LHCN-M2 (cell line): ENCODE measurements around the gene ARMC12. TPM values are rescaled to one million over a fixed set of nuclear protein-coding genes. Genes with fewer than 3 reads are reported as not detected.
"Not testable (repeated sequence)": the region's sequence is repeated elsewhere in the genome, so short reads cannot be mapped to it uniquely, and the experiment has no call there.

Source experiments
- DNase-seq: peaks from one replicate; pipeline ENCODE4 v3.0.0-alpha.2; 2012; ENCODE audit warnings: low read depth
- total RNA-seq: library from RNA; depleted of rRNA; stranded (reverse); fragments of >200 nt; gene quantifications from 2 replicates; pipeline ENCODE4 v1.2.3, GENCODE V29; 2014

Gene ARMC12
- total RNA-seq, 1 experiment from 2014 or later, result 0.29 TPM

DNA sequence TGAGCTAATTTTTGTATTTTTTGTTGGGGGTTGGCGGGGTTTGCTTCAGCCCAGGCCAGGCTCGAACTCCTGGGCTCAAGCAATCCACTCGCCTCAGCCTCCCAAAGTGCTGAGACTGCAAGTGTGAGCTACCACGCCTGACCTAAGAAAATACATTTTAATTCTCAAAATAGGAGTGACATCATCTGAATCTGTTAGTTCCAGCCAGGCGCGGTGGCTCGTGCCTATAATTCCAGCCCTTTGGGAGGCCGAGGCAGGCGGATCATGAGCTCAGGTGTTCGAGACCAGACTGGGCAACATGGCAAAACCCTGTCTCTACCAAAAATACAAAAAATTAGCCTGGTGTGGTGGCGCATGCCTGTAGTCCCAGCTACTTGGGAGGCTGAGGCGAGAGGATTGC, 2.5 kb upstream of the ARMC12 start:
- not testable (repeated sequence) for DNase-seq

DNA sequence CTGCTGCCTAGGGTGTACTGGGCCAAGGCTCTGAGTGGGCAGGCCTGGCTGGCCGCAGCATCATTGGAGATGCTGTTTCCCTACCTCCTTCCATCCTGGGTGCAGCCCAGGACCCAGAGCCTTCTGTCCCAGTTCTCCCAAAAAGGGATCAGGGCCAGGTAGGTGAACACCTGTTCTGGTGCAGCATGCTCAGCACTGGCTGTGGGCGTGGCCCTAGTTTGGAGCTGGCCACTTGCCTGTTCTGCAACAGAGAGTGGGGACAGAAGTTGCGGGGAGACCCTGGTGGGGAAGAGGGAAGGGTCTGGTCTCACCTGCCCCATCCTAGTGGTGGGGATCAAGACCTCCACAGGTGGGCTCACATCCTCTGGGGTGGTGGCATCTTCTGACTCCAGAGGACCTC, 1.4 kb upstream of the ARMC12 start:
- no peak for DNase-seq

DNA sequence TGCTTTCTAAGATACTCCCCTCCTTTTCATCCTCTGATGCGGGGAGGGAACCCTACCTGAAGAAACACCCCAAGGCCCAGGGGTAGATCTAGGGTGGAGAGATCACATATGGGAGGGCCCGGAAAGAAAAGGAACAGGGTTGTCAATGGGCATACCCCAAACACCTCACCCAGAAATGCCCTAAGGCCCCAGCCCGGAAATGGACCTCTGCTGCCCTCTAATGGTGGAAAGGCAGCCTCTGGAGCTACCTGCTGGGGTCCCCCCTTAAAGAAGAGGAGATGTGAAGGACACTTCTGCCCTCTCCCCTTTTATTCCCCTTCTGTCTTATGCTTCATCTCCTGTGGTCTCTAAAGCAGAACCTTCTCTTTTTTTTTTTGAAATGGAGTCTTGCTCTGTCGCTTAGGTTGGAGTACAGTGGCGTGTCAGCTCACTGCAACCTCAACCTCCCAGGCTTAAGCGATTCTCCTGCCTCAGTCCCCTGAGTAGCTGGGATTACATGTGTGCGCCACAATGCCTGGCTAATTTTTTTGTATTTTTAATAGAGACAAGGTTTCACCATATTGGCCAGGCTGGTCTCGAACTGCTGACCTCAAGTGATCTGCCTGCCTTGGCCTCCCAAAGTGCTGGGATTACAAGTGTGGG, 458 bp upstream of the ARMC12 start:
- DNase-seq, result peak; percentile 55

DNA sequence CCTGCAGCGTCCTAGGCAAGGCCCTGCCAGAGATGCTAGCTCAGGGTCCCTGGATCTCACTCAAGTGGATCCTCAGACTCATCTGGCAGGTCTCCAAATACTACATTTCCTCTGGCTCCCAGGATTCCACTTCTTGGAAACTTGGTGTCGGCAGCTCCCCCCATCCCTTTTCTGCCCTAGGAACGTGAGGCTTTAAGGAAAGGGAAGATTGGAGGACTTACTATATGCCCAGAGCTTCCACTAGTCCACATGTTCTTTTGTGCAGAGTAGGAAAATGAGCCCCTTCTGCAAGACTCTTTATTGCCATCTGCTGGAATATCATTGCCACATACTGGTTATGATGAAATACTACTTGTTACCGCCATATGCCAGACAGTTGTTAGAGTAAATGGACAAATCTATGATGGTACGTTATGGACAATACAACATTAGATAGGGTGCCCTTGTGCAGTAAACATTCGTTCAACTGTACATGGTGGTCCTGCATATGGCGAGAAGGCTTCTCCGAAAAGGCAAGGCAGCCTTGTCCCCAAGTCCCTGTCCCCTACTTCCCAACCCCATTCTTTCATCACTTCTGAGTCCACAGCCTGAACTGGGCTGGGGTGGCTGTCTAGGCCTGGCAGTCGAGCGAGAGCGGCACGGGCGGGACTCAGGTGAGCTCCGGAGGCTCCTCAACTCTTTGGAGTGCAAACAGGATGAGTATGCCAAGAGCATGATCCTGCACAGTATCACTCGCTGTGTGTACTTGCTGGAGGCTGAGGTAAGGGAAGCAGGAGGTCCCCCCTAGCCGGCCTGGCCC, 780 bp downstream of the ARMC12 start:
- DNase-seq, result peak; percentile 83

DNA sequence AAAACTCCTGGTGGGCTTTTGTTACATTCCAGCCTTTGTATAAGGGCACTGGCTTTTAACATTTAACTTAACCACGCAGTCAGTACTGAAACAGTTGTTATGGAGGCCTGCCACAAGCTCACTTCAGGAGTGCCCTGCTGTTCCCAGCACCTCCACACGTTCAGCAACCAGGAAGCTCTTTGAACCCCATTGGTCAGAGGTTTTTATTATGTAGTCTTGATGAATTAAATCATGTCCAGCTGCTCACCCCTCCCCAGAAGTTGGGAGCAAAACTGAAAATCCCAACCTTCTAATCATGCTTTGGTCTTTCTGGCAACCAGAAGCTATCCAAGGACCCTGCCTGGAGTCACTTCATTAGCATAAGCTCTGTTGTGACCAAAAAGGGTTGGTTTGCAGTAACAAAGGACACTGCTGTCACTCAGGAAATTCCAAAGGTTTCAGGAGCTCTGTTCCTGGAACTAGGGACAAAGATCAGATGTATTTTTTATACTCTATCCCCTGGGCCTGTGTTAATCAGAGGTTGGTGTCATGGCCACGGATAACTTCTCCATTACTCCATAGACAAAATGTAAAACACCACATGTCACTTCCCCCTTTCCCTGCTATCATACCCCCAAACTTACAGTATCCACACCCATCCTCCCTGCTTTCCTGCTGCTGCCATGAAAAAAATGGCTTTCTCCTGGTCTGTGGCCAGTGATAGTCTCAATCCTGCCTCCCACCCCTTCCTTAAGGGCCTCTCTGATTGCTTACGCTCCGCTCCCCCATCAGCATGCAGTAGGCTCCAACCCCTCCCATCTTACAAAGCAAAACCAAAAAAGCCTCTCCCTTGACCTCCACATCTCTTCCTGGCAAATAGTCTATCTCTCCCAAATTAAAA, 3.1 kb downstream of the ARMC12 start:
- DNase-seq, result no peak

DNA sequence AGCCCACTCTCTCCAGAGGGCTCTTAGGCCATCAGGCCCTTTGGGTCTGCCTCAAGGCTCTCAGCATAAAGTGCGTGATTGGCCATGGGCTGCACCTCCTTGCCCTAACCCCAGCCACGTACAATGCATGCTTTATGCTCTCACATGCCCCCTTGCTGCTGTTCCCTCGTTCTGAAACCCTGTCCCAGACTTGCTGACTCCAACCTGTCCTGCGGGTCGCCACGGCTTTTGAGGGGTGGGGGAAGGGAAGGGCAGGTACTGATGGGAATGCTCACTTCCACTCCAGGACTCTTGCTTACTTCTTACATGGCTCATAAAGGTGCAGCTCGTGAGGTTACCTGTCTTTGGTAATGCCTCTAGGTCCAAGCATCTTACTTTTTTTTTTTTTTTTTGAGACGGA, 6.0 kb downstream of the ARMC12 start:
- DNase-seq, result no peak

DNA sequence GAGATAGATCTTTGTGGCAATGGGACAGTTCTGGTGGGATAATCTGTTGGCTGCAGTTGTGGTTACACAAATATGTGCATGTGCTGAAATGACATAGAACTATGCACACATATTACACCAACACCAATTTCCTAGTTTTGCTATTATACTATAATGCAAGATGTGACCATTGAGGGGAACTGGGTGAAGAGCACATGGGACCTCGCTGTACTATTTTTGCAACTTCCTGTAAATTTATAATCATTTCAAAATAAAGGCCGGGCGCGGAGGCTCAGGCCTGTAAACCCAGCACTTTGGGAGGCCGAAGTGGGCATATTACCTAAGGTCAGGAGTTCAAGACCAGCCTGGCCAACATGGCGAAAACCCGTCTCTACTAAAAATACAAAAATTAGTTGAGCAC, 8.7 kb downstream of the ARMC12 start:
- DNase-seq, result no peak

DNA sequence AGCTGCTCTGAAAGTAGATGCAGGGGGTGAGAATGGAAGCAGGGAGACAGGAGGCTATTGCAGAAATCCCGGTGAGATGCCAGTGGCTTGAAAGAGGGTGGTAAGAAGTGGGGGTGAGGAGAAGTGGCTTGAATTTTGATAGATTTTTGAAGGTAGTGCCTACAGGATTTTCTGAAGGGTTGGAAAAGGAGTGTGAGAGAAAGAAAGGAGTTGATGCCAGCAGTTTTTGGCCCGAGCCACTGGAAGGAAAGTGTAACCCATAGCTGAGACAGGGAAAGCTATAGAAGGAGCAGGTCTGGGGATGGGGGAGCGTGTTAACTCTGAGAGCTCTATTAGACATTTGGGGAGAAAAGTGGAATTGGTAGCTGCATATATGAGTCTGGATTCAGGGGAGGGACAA, 9.7 kb downstream of the ARMC12 start:
- DNase-seq, result no peak

DNA sequence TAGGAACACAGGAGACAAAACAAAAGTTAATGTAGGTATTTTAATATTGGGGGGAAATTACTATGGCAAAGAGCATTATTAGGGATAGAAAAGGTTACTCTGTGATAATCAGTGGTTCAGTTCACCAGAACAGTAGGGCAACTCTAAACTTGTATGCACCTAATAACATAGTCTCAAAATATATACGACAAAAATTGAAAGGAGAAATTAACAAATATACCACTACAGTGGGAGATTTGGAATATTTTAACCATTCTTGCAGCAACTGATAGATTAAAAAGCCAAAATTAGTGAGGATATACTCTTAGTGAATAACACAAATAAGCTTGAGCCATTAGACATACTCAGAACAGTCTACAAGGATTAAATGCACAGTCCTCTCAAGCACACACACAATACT, 11.0 kb downstream of the ARMC12 start:
- no peak for DNase-seq

DNA sequence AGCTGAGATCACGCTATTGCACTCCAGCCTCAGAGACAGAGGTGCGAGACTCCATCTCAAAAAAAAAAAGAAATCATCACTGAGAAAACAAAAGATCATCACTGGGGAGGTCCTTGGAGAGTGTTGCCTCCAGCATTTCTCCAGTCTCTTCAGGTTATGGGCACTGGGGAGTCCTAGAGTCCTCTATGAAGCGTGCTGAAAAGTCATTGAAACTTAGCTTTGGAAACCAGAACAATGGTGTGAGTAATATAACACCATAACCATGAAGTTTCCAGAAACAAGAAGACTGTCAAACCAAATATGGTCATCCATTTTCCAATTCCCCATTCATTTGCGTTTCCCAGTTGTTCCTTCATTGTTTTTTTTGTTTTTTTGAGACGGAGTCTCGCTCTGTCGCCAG, 13.7 kb downstream of the ARMC12 start:
- no peak for DNase-seq

DNA sequence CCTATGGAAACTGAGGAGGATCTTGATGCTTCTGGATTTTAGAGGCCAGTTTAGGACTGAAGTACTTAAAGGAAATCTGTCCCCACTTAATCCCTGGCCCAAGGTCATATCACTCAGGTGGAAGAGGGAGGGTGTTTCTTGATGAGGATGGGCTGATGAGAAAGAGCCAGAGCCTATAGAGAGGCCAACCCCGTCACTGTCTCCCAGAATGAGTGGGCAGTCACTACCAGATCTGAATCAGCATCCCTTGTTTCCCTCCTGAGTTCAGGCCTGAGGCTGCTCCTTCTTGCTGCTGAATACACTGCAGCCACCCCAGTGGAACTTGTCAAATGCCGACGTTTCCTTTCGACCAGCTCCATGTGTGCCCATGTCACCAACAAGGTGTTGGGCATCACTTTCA, 14.8 kb downstream of the ARMC12 start:
- no peak for DNase-seq

DNA sequence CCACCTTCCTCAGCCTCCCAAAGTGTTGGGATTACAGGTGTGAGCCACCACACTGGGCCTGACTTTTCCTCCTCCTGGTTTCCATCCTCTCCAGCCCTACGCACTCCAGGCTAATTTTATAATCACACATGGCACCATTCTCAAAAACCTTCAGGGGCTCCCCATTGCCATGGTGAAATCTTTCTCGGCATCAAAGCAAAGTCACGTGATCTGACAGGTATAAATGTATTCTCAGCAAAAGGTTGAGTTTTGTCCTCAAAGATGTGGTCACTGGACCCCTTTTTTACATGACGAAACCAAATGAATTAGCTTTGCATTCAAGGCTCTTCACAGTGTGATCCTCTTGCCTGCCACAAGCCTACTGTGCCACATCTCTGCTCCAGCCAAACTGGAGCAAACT, 15.5 kb downstream of the ARMC12 start:
- no peak for DNase-seq

DNA sequence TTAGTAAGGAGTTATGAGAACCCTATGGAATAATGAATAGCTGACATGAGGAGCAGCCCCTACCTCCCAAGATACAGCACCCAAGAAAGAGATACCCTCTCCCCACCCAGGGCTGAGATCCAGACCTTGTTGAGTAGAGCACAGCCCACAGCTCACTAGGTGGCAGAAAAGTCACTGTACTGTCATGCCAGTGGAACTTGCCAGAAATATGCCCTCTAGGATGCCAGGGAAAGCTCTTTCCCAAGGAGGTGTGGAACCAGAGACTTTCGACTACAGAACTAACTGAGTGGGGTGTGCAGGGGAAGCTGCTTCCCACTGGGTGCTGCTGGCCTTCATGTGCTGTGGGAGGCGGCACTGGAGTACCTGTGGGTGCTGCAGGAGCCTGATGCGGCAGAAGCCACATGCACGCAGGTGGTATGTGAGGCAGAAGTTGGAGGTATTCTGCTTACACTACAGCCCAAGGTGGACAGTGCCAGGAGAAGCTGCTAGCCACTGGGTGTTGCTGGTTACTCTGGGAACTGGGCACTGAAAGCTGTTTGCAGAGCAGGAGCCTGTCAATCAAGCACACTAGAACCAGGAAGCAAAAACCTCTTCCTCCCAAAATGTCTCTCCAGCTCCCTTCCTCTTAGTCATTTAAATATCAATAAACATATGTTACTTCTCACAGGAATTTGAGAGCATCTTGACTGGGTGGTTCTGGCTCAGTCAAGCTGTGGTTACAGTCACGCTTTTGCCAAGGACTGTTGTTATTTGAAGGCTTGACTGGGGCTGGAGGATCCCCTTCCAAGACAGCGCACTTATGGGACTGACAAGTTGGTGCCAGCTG, 17.8 kb downstream of the ARMC12 start:
- DNase-seq, result peak; percentile 70

DNA sequence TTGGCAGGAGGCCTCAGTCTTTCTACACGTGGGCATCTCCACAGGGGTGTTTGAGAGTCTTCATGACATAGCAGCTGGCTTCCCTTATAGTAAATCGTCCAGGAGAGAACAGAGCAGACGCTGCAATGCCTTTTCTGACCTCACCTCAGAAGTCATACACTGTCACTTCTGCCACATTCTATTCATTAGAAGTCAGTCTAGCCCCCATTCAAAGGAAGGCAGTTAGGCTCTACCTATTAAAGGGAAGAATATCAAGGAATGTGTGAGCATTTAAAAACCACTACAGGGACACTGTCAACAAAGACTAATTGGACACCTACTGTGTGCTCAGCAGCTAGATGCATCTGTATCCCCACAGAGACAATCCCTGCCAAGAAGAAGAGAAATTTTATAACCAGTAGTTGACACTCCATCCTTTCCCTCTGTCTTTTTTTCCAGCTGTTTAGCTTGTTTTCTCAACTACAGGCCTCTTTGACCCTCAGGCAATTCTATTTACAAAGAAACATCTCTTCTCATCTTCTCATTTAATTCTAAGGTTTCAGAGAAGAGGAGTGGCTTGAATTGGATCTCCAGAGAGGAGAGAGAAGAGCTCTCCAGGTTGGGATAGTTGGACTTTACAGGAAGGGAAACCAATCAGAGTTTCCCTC, 18.6 kb downstream of the ARMC12 start:
- no peak for DNase-seq

DNA sequence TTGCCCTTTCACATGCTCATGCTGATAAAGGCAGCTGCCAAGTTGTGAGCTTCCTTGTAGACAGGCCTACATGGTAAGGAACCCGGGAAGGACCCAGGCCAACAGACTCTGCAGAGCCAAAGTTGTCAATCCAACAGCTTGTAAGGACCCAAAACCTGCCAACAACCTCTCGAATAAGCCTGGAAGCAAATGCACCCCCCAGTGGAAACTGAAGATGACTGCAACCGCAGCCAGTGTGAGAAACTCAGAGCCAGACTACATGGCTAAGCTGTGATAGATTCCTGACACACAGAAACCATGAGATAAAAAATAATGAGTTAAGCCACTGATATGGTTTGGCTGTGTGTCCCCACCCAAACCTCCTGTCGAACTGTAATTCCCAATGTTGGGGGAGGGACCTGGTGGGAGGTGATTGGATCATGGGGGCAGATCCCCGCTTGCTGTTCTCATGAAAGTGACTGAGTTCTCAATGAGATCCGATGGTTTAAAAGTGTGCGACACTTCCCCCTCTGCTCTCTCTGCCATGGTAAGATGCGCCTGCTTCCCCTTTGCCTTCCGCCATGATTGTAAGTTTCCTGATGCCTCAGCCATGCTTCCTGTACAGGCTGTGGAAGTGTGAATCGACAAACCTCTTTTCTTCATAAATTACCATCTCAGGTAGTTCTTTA, 20.8 kb downstream of the ARMC12 start:
- DNase-seq, result peak; percentile 38

DNA sequence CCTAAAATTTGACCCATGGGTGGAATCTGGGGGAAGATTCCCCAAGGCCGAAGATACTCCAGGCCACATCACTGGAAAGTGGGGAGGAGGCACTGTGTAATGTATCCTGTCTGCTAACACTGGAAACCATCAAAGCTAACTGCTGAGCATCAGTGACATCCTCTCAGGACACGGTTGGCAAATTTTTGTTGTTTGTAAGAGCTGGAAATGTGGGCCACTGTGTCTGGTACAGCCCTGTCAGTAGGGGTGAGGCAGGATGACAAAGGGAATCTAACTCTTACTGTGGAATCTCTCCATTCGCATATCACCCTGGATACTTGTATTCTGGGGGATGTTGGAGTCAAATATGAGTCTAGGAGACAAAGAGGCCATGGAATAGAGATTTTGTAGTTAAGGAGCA, 22.6 kb downstream of the ARMC12 start:
- DNase-seq, result no peak

DNA sequence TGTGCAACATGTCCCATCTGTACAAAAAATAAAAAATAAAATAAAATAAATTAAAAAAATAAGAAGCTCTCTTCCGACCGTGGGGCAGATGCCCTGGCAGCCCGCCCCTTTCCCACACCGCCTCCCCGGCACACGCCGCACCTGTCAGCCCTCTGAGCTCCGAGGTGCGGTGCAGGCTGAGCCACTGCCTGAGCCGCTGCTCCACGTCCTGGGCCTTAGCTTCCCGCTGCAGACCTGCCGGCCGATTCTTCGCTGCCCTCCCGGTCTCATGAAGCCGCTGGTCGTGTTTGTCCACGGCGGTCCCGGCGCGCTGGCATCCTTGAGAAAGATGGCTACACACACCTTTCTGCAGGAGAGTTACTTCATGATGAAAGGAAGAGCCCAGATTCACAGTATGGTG, 28.9 kb downstream of the ARMC12 start:
- no peak for DNase-seq

DNA sequence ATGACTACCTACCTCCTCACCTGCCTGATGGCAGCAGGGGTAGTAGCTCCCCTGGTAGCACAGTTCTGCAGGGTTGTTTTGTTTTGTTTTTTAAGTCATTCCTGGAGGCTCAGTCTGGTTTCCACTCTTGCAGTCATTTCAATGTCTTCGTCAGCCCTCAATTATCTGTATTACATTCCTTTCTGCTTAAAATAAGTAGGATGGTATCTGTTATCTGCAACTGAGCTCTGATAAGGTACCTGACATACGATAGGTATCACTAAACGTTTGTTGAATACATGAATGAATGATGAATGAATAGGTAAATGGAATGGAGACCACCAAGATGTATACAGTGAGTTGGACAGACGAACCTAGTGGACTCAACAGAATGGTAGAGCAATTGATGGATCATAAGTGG, 32.4 kb downstream of the ARMC12 start:
- no peak for DNase-seq

DNA sequence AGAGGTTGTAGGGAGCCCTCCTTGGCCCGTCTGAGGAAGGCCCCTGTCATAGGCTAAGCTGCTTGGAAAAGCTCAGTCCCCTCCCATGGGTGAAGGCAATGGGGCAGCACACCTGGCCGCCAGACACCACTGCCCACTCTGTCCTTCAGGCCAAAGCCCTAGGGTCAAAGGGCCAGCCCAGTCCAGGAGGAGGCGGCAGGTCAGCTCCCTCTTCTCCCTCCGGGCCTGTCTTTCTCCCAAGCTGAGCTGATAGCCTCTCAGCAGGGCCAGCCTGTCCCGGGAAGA, 34.5 kb downstream of the ARMC12 start:
- DNase-seq, result no peak

DNA sequence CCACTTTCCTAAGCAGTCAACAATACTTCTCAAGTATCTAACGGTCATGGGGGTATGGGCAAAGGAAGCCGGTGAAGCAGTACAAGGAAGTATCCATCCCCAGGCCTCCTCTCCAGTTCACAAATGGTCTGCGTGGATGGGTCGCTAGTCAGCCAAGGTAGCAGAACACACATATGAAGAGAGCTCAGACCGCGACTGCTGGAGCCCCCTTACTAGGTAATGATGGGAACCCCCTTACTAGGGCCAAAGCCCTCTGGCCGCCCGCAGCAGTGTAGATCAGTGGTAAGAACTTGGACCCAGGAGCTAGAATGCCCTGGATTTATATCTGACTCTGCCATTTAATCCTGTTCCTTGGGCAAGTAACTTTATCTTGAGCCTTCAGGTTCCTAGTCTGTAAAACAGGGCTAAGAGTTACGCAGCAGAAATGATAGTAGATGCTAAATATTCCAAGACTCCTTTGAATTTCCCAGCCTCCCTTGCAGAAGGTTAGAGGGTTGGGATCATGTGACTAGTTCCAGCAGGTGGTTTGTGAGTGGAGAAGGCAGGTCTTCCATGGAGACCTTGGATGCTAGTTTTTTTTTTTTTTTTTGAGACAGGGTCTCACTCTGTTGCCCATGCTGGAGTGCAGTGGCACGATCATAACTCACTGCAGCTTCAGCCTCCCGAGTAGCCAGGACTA, 37.4 kb downstream of the ARMC12 start:
- DNase-seq, result no peak
